MM.1S (cell line): ENCODE data around the gene ERBIN.

Source experiments
- EZH2 ChIP-seq: fragments of 300-600 bp; sonication (generic); optimal IDR thresholded peaks from 2 replicates; pipeline ENCODE3; 2017; ENCODE audit warnings: low read depth, mild to moderate bottlenecking, antibody characterized with exemption, low read length, mixed read lengths
- TF ChIP-seq, protein P1 (sequence below): fragments of 300-600 bp; sonication (generic); IDR thresholded peaks from 2 replicates; pipeline ENCODE4 v1.5.1; 2016; ENCODE audit warnings: antibody characterized with exemption, low read length, mixed read lengths

DNA sequence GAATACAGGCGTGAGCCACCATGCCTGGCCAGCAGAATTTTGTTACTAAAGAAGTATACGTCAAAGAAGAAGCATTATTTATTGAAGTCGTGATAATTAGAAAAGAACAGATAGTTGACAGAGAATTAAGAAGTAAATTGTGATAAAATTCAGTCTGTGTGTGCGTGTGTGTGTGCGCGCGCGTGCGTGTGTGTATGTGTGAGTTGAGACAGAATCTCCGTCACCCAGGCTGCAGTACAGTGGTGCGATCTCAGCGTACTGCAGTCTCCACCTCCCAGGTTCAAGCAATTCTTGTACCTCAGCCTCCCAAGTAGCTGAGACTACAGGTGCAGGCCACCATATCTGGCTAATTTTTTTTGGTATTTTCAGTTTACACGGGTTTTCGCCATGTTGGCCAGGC, 77.8 kb downstream of the ERBIN start:
- TF ChIP-seq, protein P1, sequence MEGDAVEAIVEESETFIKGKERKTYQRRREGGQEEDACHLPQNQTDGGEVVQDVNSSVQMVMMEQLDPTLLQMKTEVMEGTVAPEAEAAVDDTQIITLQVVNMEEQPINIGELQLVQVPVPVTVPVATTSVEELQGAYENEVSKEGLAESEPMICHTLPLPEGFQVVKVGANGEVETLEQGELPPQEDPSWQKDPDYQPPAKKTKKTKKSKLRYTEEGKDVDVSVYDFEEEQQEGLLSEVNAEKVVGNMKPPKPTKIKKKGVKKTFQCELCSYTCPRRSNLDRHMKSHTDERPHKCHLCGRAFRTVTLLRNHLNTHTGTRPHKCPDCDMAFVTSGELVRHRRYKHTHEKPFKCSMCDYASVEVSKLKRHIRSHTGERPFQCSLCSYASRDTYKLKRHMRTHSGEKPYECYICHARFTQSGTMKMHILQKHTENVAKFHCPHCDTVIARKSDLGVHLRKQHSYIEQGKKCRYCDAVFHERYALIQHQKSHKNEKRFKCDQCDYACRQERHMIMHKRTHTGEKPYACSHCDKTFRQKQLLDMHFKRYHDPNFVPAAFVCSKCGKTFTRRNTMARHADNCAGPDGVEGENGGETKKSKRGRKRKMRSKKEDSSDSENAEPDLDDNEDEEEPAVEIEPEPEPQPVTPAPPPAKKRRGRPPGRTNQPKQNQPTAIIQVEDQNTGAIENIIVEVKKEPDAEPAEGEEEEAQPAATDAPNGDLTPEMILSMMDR = no peak
- TF ChIP-seq EZH2 = no peak
